GM12801 (cell line): ENCODE results near the gene CTAG2.

ENCODE experiments used
- TF ChIP-seq, protein P1 (sequence below): IDR thresholded peaks from one replicate; pipeline ENCODE4 v1.5.1; 2011; ENCODE audit warnings: control low read depth; ENCODE audit not compliant: insufficient read length; ENCODE audit errors: extremely low read depth

Gene CTAG2

DNA sequence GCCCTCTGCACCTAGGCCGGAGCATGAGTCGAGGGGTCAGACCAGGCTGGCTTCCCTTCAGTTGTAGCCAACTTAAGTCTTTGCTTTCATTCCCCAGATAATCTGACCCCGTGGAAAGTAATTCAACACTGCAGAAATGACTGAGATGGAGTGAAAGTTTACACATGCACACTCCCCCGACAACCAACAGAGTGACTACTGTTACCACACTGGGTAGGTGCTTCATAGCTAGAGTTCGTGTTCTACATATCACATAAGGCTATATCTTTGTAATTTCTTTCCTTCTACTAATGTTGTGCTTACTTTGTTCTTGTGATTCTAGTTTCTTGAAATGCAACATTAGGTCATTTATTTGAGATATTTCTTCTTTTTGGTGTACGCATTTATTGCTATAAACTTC, 7.2 kb upstream of the CTAG2 start:
- TF ChIP-seq, protein P1, sequence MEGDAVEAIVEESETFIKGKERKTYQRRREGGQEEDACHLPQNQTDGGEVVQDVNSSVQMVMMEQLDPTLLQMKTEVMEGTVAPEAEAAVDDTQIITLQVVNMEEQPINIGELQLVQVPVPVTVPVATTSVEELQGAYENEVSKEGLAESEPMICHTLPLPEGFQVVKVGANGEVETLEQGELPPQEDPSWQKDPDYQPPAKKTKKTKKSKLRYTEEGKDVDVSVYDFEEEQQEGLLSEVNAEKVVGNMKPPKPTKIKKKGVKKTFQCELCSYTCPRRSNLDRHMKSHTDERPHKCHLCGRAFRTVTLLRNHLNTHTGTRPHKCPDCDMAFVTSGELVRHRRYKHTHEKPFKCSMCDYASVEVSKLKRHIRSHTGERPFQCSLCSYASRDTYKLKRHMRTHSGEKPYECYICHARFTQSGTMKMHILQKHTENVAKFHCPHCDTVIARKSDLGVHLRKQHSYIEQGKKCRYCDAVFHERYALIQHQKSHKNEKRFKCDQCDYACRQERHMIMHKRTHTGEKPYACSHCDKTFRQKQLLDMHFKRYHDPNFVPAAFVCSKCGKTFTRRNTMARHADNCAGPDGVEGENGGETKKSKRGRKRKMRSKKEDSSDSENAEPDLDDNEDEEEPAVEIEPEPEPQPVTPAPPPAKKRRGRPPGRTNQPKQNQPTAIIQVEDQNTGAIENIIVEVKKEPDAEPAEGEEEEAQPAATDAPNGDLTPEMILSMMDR = no peak

GRCh38 chrX:154658957-154659356, 5.6 kb upstream of the CTAG2 start:
- TF ChIP-seq, protein P1 = no peak

- TF ChIP-seq, protein P1 = no peak
These were observed 4.8 kb upstream of the CTAG2 start for GRCh38 chrX:154658187-154658586.

- TF ChIP-seq, protein P1 = no peak
These were observed 3.9 kb upstream of the CTAG2 start for GRCh38 chrX:154657226-154657805.

- TF ChIP-seq, protein P1 = no peak
These were observed 2.4 kb upstream of the CTAG2 start for GRCh38 chrX:154655786-154656185.

DNA sequence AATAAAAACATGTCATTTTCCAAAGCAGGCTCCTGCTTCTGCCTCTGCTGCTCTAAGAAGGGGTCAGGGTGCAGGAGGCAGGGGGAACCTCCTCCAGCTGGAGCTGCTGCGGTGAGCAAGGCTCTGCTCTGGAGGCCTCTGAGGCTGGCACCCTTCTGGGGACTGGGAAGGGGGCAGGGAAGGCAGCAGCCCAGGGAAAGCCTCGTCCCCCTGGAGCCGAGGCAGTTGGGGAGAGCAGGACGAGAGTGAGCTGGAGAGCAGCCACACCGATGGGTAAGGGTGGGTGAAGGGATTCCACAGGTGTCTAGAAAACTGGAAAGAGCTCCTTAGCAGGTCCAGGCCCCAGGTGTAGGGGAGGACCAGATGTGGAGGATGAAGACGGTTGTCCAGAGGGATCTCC, 2.0 kb upstream of the CTAG2 start:
- TF ChIP-seq, protein P1 = no peak

- TF ChIP-seq, protein P1 = no peak
These were observed 1.5 kb upstream of the CTAG2 start for GRCh38 chrX:154654925-154655324.
